Neural progenitor cell (in vitro differentiated cells): ENCODE measurements around the gene ABRACL.

Experiments used
- EZH2 ChIP-seq: fragments of 200-600 bp; sonication (generic); IDR thresholded peaks from 2 replicates; pipeline ENCODE4 v1.6.1; 2017; ENCODE audit warnings: antibody characterized with exemption, mild to moderate bottlenecking, moderate library complexity
- TF ChIP-seq, protein P1 (sequence below): fragments of 200-600 bp; sonication (generic); IDR thresholded peaks from 2 replicates; pipeline ENCODE4 v1.5.1; 2017; ENCODE audit warnings: antibody characterized with exemption, mild to moderate bottlenecking

- TF ChIP-seq, protein P1, sequence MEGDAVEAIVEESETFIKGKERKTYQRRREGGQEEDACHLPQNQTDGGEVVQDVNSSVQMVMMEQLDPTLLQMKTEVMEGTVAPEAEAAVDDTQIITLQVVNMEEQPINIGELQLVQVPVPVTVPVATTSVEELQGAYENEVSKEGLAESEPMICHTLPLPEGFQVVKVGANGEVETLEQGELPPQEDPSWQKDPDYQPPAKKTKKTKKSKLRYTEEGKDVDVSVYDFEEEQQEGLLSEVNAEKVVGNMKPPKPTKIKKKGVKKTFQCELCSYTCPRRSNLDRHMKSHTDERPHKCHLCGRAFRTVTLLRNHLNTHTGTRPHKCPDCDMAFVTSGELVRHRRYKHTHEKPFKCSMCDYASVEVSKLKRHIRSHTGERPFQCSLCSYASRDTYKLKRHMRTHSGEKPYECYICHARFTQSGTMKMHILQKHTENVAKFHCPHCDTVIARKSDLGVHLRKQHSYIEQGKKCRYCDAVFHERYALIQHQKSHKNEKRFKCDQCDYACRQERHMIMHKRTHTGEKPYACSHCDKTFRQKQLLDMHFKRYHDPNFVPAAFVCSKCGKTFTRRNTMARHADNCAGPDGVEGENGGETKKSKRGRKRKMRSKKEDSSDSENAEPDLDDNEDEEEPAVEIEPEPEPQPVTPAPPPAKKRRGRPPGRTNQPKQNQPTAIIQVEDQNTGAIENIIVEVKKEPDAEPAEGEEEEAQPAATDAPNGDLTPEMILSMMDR, result no peak
- no peak for TF ChIP-seq EZH2
Measured at GRCh38 chr6:139081471-139081870, 52.9 kb downstream of the ABRACL start.
